Measurements from ENCODE around the gene SAMMSON.

The SAMMSON gene

GRCh38 chr3:70095260-70095659 is 95.7 kb downstream of the SAMMSON start:
- no peak for DNase-seq

- DNase-seq: no peak
Measured at GRCh38 chr3:70096376-70097066, 97.0 kb downstream of the SAMMSON start.

GRCh38 chr3:70097084-70097483 is 97.6 kb downstream of the SAMMSON start:
- DNase-seq: no peak

- DNase-seq: no peak
Measured at GRCh38 chr3:70108072-70108471, 108.5 kb downstream of the SAMMSON start.

GRCh38 chr3:70108546-70108945 is 109.0 kb downstream of the SAMMSON start:
- DNase-seq: no peak

- no peak for DNase-seq
Measured at GRCh38 chr3:70110066-70110465, 110.5 kb downstream of the SAMMSON start.

- DNase-seq: no peak
Measured at GRCh38 chr3:70111411-70111810, 111.9 kb downstream of the SAMMSON start.

- no peak for DNase-seq
Measured at GRCh38 chr3:70112751-70113150, 113.2 kb downstream of the SAMMSON start.

- no peak for DNase-seq
Measured at GRCh38 chr3:70114431-70114830, 114.9 kb downstream of the SAMMSON start.

- DNase-seq: no peak
Measured at GRCh38 chr3:70119879-70120278, 120.3 kb downstream of the SAMMSON start.
